Measurements from ENCODE around the gene MYRIP. TPM values are rescaled to one million over a fixed set of nuclear protein-coding genes. Genes with fewer than 3 reads are reported as not detected.

MYRIP gene
- total RNA-seq, 1 experiment from 2014 or later = 0.44 TPM

- Histone ChIP-seq H3K36me3 (ENCODE audit: control insufficient read depth in 1 of 2, insufficient read depth in 2 of 2, low read length in 2 of 2) (no peaks in the 10 kb centered on the region), H3K9me3 (ENCODE audit: control insufficient read depth in 1 of 2, insufficient read depth in 1 of 2, low read depth in 1 of 2, low read length in 2 of 2) (no peaks in the 10 kb centered on the region), H3K9ac (ENCODE audit: low read length) (no peak overlapping the region), H3K79me2 (ENCODE audit: insufficient read depth, low read length) (no peaks in the 10 kb centered on the region), H3K4me2 (ENCODE audit: low read length) (no peak overlapping the region), H3K9me2 (ENCODE audit: insufficient read depth) (no peaks in the 10 kb centered on the region), H3K4me1 (ENCODE audit: control insufficient read depth in 1 of 2, insufficient read depth in 2 of 2, low read length in 2 of 2) (no peaks in the 10 kb centered on the region), H2AFZ (ENCODE audit: low read depth, low read length, poor library complexity, severe bottlenecking) (no peak overlapping the region), H3K27me3 (ENCODE audit: insufficient read depth, low read length) (peaks cover 16% of the 10 kb centered on the region), H3K27ac (ENCODE audit: low read depth, low read length) (no peak overlapping the region), H3K4me3 (replicated peaks in 1 of 2; ENCODE audit: low read depth in 1 of 2, low read length in 2 of 2) (no peak overlapping the region), H4K20me1 (ENCODE audit: insufficient read depth) (no peaks in the 10 kb centered on the region)
- no peak for TF ChIP-seq ZBTB33 (IDR thresholded peaks at IDR 0.05; ENCODE audit: extremely low read depth, insufficient replicate concordance, low read length)
- TF ChIP-seq ATF3 (IDR thresholded peaks at IDR 0.05) = no peak
- no peak for TF ChIP-seq TCF7L2 (IDR thresholded peaks at IDR 0.05; ENCODE audit: borderline replicate concordance, extremely low read depth, insufficient read depth, insufficient read length)
- ChIA-PET RAD21 (ENCODE audit: low non-redundant PET in 1 of 2, low total read pairs in 2 of 2, uncharacterized antibody in 2 of 2, unreplicated experiment in 2 of 2) (no interaction called here), CTCF (no interaction called here), POLR2A (no interaction called here)
- ATAC-seq (no peak), DNase-seq (ENCODE audit: low read depth, low spot score) (no peak)
- BruUV-seq (replicated peaks) = no TSS peak
- intact Hi-C loops (cut with micrococcal nuclease) = no loop called here
Observed at GRCh38 chr3:40022297-40022827, 213.0 kb downstream of the MYRIP start.

DNA sequence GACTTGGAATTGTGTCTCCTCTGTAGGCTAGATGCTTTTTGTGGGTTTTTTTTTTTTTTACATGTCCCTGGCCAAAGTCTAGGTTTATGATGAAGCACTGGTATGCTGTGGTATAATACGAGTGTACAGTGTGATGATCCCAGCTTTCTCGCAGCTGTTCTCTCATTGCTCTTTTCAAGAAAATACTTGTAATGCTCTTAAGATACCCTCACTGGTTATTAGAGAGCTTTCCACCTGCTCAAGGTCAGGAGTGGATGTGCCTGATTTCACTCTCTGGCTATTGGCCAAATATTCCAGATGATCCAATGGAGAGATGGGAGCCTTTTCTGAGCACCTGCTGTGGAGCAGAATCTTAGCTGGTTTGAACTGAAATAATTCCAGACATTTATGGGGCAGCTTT is 215.1 kb downstream of the MYRIP start:
- RAD21 ChIA-PET (ENCODE audit: low non-redundant PET in 1 of 2, low total read pairs in 2 of 2, uncharacterized antibody in 2 of 2, unreplicated experiment in 2 of 2) = no interaction called here
- no peak overlapping the region for H3K9ac ChIP-seq (ENCODE audit: low read length)
- POLR2A ChIA-PET = no interaction called here
- no peak for TF ChIP-seq RAD21 (IDR thresholded peaks at IDR 0.05; ENCODE audit: low read depth)
- TF ChIP-seq YY1 (IDR thresholded peaks at IDR 0.05; ENCODE audit: extremely low read depth, insufficient replicate concordance, low read depth, low read length) = no peak
- no peak for TF ChIP-seq SIN3A (IDR thresholded peaks at IDR 0.05; ENCODE audit: low read depth)
- no peak for TF ChIP-seq ELF1 (IDR thresholded peaks at IDR 0.05; ENCODE audit: borderline replicate concordance, low read depth)
- TF ChIP-seq CEBPB (IDR thresholded peaks at IDR 0.05; ENCODE audit: low read depth) = no peak
- no peak for TF ChIP-seq TCF7L2 (IDR thresholded peaks at IDR 0.05; ENCODE audit: borderline replicate concordance, extremely low read depth, insufficient read depth, insufficient read length)
- TF ChIP-seq, protein P1, sequence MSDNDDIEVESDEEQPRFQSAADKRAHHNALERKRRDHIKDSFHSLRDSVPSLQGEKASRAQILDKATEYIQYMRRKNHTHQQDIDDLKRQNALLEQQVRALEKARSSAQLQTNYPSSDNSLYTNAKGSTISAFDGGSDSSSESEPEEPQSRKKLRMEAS (IDR thresholded peaks at IDR 0.05) = no peak
- no peak for TF ChIP-seq SP1 (IDR thresholded peaks at IDR 0.05; ENCODE audit: low read depth)
- TF ChIP-seq POLR2A (IDR thresholded peaks at IDR 0.05; ENCODE audit: borderline replicate concordance, extremely low read depth, insufficient read depth, insufficient read length) = no peak
- TF ChIP-seq REST (IDR thresholded peaks at IDR 0.05; ENCODE audit: low read depth) = no peak
- no peak for TF ChIP-seq ZFX (IDR thresholded peaks at IDR 0.05)

More for the DNA sequence above, 215.1 kb downstream of the MYRIP start:
- no peak overlapping the region for H2AFZ ChIP-seq (ENCODE audit: low read depth, low read length, poor library complexity, severe bottlenecking)
- no peak overlapping the region for H3K4me2 ChIP-seq (ENCODE audit: low read length)
- no peak overlapping the region for H3K27ac ChIP-seq (ENCODE audit: low read depth, low read length)
- DNase-seq (ENCODE audit: low read depth, low spot score) = no peak
- H3K79me2 ChIP-seq (ENCODE audit: insufficient read depth, low read length) = no peaks in the 10 kb centered on the region
- no peaks in the 10 kb centered on the region for H3K9me3 ChIP-seq (ENCODE audit: control insufficient read depth in 1 of 2, insufficient read depth in 1 of 2, low read depth in 1 of 2, low read length in 2 of 2)
- no peak for ATAC-seq
- H3K4me1 ChIP-seq (ENCODE audit: control insufficient read depth in 1 of 2, insufficient read depth in 2 of 2, low read length in 2 of 2) = no peaks in the 10 kb centered on the region
- BruUV-seq (replicated peaks) = no TSS peak
- H3K36me3 ChIP-seq (ENCODE audit: control insufficient read depth in 1 of 2, insufficient read depth in 2 of 2, low read length in 2 of 2) = no peaks in the 10 kb centered on the region
- CTCF ChIA-PET = no interaction called here
- H3K27me3 ChIP-seq (ENCODE audit: insufficient read depth, low read length) = peaks cover 6% of the 10 kb centered on the region
- intact Hi-C loops (cut with micrococcal nuclease) = no loop called here
- H3K9me2 ChIP-seq (ENCODE audit: insufficient read depth) = no peaks in the 10 kb centered on the region
- H4K20me1 ChIP-seq (ENCODE audit: insufficient read depth) = no peaks in the 10 kb centered on the region
- no peak overlapping the region for H3K4me3 ChIP-seq (replicated peaks in 1 of 2; ENCODE audit: low read depth in 1 of 2, low read length in 2 of 2)

All from HCT116 (cell line).